PC-3 (cell line): ENCODE measurements around the gene PAPOLA. TPM values are rescaled to one million over a fixed set of nuclear protein-coding genes. Genes with fewer than 3 reads are reported as not detected.

ENCODE experiments used
- ATAC-seq: fragments of 200-7000 bp; cut with Tn5 transposase; 2 replicates; pipeline ENCODE4 v1.9.1; 2020; ENCODE audit warnings: mild to moderate bottlenecking, moderate library complexity
- BruUV-seq: library from RNA; stranded (reverse); fragments of 400-500 nt; replicated peaks from 2 replicates; lab custom pipeline; 2021; lab: Mats Ljungman, UMichigan
- CTCF ChIA-PET: fragments of 300-600 bp; sonication (Branson Sonifier 250); formaldehyde crosslinking; loops from one replicate; lab custom pipeline; 2022; ENCODE audit warnings: antibody characterized with exemption; lab: Charles Lee
- POLR2A ChIA-PET: fragments of 300-600 bp; sonication (Branson Sonifier 250); formaldehyde crosslinking; loops from one replicate; lab custom pipeline; 2022; ENCODE audit warnings: antibody characterized with exemption; ENCODE audit not compliant: unreplicated experiment; lab: Charles Lee
- DNase-seq: peaks from one replicate; pipeline ENCODE4 v3.0.0-alpha.2; 2015
- H2AFZ ChIP-seq: fragments of 300-600 bp; sonication (generic); 2 replicates; pipeline ENCODE4 v1.6.0; 2016; ENCODE audit warnings: antibody characterized with exemption, low read length
- H3F3A ChIP-seq: fragments of 300-600 bp; sonication (generic); one replicate; pipeline ENCODE4 v1.6.0; 2017; ENCODE audit warnings: antibody characterized with exemption, low read length, control low read depth, mild to moderate bottlenecking; ENCODE audit not compliant: unreplicated experiment
- H3K27ac ChIP-seq: fragments of 300-600 bp; sonication (generic); 2 replicates; pipeline ENCODE4 v1.5.1; 2016; ENCODE audit warnings: mild to moderate bottlenecking, low read length
- H3K27me3 ChIP-seq: fragments of 300-600 bp; sonication (generic); 2 replicates; pipeline ENCODE4 v1.6.1; 2016; ENCODE audit warnings: low read length, mixed read lengths
- H3K36me3 ChIP-seq: fragments of 300-600 bp; sonication (generic); 2 replicates; pipeline ENCODE4 v1.6.1; 2016; ENCODE audit warnings: low read depth, mixed run types, low read length, mixed read lengths
- H3K4me1 ChIP-seq: fragments of 300-600 bp; sonication (generic); 2 replicates; pipeline ENCODE4 v1.5.1; 2016; ENCODE audit warnings: low read length; ENCODE audit not compliant: insufficient read depth
- H3K4me2 ChIP-seq: fragments of 300-600 bp; sonication (generic); 2 replicates; pipeline ENCODE4 v1.6.0; 2016; ENCODE audit warnings: low read length
- H3K4me3 ChIP-seq: fragments of 300-600 bp; sonication (generic); 2 replicates; pipeline ENCODE4 v1.5.1; 2016; ENCODE audit warnings: mild to moderate bottlenecking, low read length, mixed read lengths
- H3K79me2 ChIP-seq: fragments of 300-600 bp; sonication (generic); 2 replicates; pipeline ENCODE4 v1.6.1; 2017; ENCODE audit warnings: low read length, mixed read lengths
- H3K9ac ChIP-seq: fragments of 300-600 bp; sonication (generic); 2 replicates; pipeline ENCODE4 v1.6.0; 2016; ENCODE audit warnings: mild to moderate bottlenecking, low read length
- H3K9me2 ChIP-seq: fragments of 300-600 bp; sonication (generic); replicated peaks from 2 replicates; pipeline ENCODE4 v1.6.1; 2016; ENCODE audit warnings: mixed run types, low read length, mixed read lengths
- H3K9me3 ChIP-seq: fragments of 300-600 bp; sonication (generic); 2 replicates; pipeline ENCODE4 v1.6.1; 2016; ENCODE audit warnings: low read length, mixed read lengths
- H4K20me1 ChIP-seq: fragments of 300-600 bp; sonication (generic); 2 replicates; pipeline ENCODE4 v1.6.1; 2016; ENCODE audit warnings: low read length, mixed read lengths
- EZH2 ChIP-seq: fragments of 300-600 bp; sonication (generic); IDR thresholded peaks from one replicate; pipeline ENCODE4 v1.6.1; 2017; ENCODE audit warnings: antibody characterized with exemption, mild to moderate bottlenecking, low read length; ENCODE audit not compliant: unreplicated experiment
- EZH2phosphoT487 ChIP-seq: fragments of 300-600 bp; sonication (generic); IDR thresholded peaks from 2 replicates; pipeline ENCODE4 v1.6.1; 2018; ENCODE audit warnings: mild to moderate bottlenecking, antibody characterized with exemption, low read length, borderline replicate concordance
- intact Hi-C: fragments of 100-400 bp; cut with micrococcal nuclease; formaldehyde crosslinking; loops from 2 replicates; pipeline ENCODE4 v1.9.0; 2023
- total RNA-seq: library from RNA; depleted of rRNA; stranded (reverse); fragments of >200 nt; gene quantifications from 2 replicates; pipeline ENCODE4 v1.2.3, GENCODE V29; 2014
- TF ChIP-seq, protein P1 (sequence below): fragments of 300-600 bp; sonication (generic); conservative IDR thresholded peaks from 2 replicates; pipeline ENCODE4 v1.5.1; 2017; ENCODE audit warnings: antibody characterized with exemption, low read depth, mild to moderate bottlenecking, low read length

Gene PAPOLA
- total RNA-seq, 1 experiment from 2014 or later, result 111 TPM

DNA sequence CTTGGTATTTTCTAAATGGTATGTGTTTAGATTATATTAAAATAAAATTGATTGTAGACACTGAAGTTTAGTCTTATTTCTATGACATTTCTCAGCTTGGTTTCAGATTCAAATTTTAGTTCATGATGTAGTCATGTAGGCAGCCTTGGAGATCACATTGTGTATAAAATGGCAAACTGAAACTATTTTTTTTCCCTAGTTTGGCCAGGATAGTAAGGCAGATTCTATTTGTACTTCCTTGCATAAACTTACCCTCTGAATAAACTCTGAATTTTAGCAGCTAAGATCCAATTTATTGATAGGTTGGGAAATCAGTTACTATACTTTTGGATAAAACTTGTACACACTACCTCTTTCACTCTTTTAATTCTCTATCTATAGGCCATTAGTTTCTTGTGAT lies 30.4 kb downstream of the PAPOLA start:
- no peak overlapping the region for H3K9ac ChIP-seq
- no peak overlapping the region for H3K4me3 ChIP-seq
- intact Hi-C loops, result no loop called here
- peaks cover 53% of the 10 kb centered on the region for H3K36me3 ChIP-seq
- no peak overlapping the region for H3K4me2 ChIP-seq
- H3K9me3 ChIP-seq, result no peaks in the 10 kb centered on the region
- H3K4me1 ChIP-seq, result no peaks in the 10 kb centered on the region
- no peaks in the 10 kb centered on the region for H3K9me2 ChIP-seq
- H3K27ac ChIP-seq, result no peak overlapping the region
- H3K27me3 ChIP-seq, result no peaks in the 10 kb centered on the region
- ATAC-seq (no peak), DNase-seq (no peak)
- no peaks in the 10 kb centered on the region for H4K20me1 ChIP-seq
- BruUV-seq, result no TSS peak
- CTCF ChIA-PET, result no interaction called here
- no peaks in the 10 kb centered on the region for H3F3A ChIP-seq
- TF ChIP-seq EZH2phosphoT487, result no peak
- TF ChIP-seq EZH2, result no peak
- TF ChIP-seq, protein P1, sequence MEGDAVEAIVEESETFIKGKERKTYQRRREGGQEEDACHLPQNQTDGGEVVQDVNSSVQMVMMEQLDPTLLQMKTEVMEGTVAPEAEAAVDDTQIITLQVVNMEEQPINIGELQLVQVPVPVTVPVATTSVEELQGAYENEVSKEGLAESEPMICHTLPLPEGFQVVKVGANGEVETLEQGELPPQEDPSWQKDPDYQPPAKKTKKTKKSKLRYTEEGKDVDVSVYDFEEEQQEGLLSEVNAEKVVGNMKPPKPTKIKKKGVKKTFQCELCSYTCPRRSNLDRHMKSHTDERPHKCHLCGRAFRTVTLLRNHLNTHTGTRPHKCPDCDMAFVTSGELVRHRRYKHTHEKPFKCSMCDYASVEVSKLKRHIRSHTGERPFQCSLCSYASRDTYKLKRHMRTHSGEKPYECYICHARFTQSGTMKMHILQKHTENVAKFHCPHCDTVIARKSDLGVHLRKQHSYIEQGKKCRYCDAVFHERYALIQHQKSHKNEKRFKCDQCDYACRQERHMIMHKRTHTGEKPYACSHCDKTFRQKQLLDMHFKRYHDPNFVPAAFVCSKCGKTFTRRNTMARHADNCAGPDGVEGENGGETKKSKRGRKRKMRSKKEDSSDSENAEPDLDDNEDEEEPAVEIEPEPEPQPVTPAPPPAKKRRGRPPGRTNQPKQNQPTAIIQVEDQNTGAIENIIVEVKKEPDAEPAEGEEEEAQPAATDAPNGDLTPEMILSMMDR, result no peak
- POLR2A ChIA-PET, result interaction anchor here (0.6 kb wide), 2 partner anchors 33 to 39 kb away, joined by 3 to 10 read pairs; no protein-coding TSS in a partner anchor
- no peak overlapping the region for H2AFZ ChIP-seq
- 0 out of 2 replicates have a peak, but pooled peaks cover 3% of the 10 kb centered on the region for H3K79me2 ChIP-seq

DNA sequence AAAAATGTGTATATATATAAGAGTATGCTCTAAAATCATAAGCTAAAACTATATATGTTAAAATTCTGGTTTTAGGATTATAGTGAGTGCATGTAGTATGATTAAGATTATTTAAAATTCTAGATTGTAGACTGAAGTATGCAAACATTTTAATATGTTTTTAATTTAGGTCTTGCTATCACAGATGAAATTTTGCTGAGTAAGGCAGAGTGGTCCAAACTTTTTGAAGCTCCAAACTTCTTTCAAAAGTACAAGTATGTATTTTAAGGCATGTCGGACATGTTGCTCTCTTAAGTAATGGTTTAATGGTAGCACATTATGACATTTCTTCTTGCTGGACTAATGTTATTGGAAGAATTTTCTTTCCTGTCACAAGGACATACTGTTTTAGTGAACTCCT lies 34.6 kb downstream of the PAPOLA start:
- Histone ChIP-seq H3K4me1 (no peaks in the 10 kb centered on the region), H3K9ac (no peak overlapping the region), H3K9me3 (no peaks in the 10 kb centered on the region), H3K27ac (no peak overlapping the region), H3K27me3 (no peaks in the 10 kb centered on the region), H4K20me1 (no peaks in the 10 kb centered on the region), H3K79me2 (no peaks in the 10 kb centered on the region), H3K9me2 (no peaks in the 10 kb centered on the region), H3K4me2 (no peak overlapping the region), H2AFZ (no peak overlapping the region), H3F3A (no peaks in the 10 kb centered on the region), H3K4me3 (no peak overlapping the region), H3K36me3 (peaks cover 38% of the 10 kb centered on the region)
- BruUV-seq, result no TSS peak
- ATAC-seq, result no peak
- ChIA-PET CTCF (no interaction called here), POLR2A (no interaction called here)
- TF ChIP-seq, protein P1, result no peak
- TF ChIP-seq EZH2phosphoT487 (no peak), EZH2 (no peak)
- no peak for DNase-seq
- intact Hi-C loops, result no loop called here

DNA sequence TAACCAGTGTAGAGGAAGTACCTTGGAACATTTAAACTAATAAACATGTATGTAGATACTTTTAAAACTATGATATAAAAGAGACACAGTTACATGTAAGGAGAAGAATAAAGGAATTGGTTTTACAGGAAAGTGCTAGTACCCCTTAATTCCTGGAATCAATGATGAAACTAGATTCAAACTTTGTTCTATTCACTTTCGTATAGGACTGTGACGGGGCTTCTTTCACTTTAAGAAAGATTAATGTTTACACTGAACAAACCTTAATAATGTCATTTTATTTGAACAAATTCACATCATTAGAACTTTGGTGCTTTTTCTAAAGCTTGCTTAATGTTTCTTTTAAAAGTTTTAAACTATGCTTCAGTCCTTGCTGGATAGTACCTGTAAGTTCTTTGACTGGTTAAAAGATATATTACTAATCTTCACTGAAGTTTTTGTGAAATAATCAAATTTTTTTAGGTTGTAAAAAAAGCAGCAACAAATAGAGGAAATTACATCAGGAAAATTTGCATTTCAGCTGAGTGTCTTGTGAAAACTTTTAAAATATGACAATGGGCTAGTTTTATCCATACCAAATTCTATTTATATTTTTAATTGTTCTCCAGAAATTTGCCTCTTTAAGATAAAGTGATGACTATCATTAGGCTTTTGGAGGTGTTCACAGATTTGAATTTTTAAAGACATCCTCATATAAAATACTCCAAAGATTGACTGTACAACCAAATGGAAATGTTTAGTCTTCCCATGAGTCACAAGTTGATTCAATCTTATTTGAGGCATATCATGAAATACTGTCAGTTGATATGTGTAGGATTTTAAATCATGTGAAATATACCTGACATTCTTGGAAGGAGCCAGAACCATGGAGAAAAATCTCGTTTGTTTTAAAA lies 36.2 kb downstream of the PAPOLA start:
- ChIA-PET CTCF (no interaction called here), POLR2A (no interaction called here)
- ATAC-seq, result peak; percentile 29; the same call in 1 of the 2 replicates
- no peaks in the 10 kb centered on the region for H3K9me3 ChIP-seq
- no peaks in the 10 kb centered on the region for H3K27me3 ChIP-seq
- no peak overlapping the region for H3K9ac ChIP-seq
- no TSS peak for BruUV-seq
- no peaks in the 10 kb centered on the region for H4K20me1 ChIP-seq
- no peak overlapping the region for H3K4me2 ChIP-seq
- intact Hi-C loops, result no loop called here
- TF ChIP-seq, protein P1, result no peak
- no peaks in the 10 kb centered on the region for H3F3A ChIP-seq
- H3K79me2 ChIP-seq, result no peaks in the 10 kb centered on the region
- no peak overlapping the region for H3K4me3 ChIP-seq
- peaks cover 32% of the 10 kb centered on the region for H3K36me3 ChIP-seq
- H3K27ac ChIP-seq, result no peak overlapping the region
- peak; percentile 24 for DNase-seq
- no peak overlapping the region for H2AFZ ChIP-seq
- H3K9me2 ChIP-seq, result no peaks in the 10 kb centered on the region
- H3K4me1 ChIP-seq, result no peaks in the 10 kb centered on the region
